ENCODE results near the gene FBLN2.

Gene FBLN2

GRCh38 chr3:13651775-13652428, 103.0 kb downstream of the FBLN2 start:
- DNase-seq = no peak

GRCh38 chr3:13652728-13653127, 103.8 kb downstream of the FBLN2 start:
- no peak for DNase-seq

- no peak for DNase-seq
Observed at GRCh38 chr3:13653631-13654279, 104.8 kb downstream of the FBLN2 start.

GRCh38 chr3:13654330-13655060, 105.6 kb downstream of the FBLN2 start:
- peak; percentile 17 for DNase-seq

GRCh38 chr3:13655061-13655913, 106.4 kb downstream of the FBLN2 start:
- DNase-seq = no peak

- no peak for DNase-seq
Observed at GRCh38 chr3:13656584-13657301, 107.8 kb downstream of the FBLN2 start.

GRCh38 chr3:13657660-13658435, 108.9 kb downstream of the FBLN2 start:
- DNase-seq = peak; percentile 64

GRCh38 chr3:13658681-13659080, 109.8 kb downstream of the FBLN2 start:
- DNase-seq = no peak

- no peak for DNase-seq
Observed at GRCh38 chr3:13659221-13659969, 110.5 kb downstream of the FBLN2 start.

GRCh38 chr3:13660042-13660874, 111.3 kb downstream of the FBLN2 start:
- DNase-seq = no peak

- DNase-seq = no peak
Observed at GRCh38 chr3:13661121-13661520, 112.2 kb downstream of the FBLN2 start.

- no peak for DNase-seq
Observed at GRCh38 chr3:13662238-13662847, 113.4 kb downstream of the FBLN2 start.

GRCh38 chr3:13663781-13664535, 115.0 kb downstream of the FBLN2 start:
- no peak for DNase-seq

- DNase-seq = no peak
Observed at GRCh38 chr3:13665582-13666226, 116.8 kb downstream of the FBLN2 start.

GRCh38 chr3:13666227-13666619, 117.3 kb downstream of the FBLN2 start:
- DNase-seq = no peak

GRCh38 chr3:13666781-13667709, 118.1 kb downstream of the FBLN2 start:
- DNase-seq = no peak

GRCh38 chr3:13668136-13668535, 119.2 kb downstream of the FBLN2 start:
- no peak for DNase-seq
